ENCODE results near the gene C9.
"Not testable (repeated sequence)": the region's sequence is repeated elsewhere in the genome, so short reads cannot be mapped to it uniquely, and the experiment has no call there.

The C9 gene

GRCh38 chr5:39370555-39371366 is 6.5 kb upstream of the C9 start:
- no peak for DNase-seq

DNA sequence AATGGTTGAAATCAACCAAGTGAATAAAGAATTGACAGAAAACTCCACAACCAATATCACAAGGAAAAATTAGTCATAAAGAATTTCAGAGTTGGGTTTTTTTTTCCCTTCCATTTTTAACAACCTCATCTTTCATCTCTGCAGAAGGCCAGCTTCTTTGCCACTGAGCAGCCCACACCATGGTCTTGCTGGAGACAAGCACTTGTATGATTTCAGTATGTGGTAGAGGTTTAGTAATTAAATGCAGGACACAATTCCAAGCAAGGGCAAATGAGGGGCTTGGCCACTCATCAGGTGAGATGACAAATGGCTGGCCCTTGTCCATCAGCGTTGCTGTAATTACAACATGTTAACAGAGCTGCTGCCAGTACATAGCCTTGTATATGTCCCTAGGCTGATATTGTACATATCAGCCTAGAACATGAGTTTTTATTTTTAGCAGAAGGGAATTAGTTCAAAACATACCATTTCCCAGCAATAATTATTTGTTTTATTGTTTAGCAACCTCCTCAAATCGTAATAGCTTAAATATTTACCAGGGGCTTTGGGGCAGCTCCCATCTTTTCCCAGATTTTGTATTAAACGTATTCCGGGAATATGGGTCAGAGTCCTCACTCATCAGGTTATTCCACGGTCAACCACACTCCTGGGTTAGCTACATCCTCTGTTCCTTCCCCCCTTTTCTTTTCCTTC is 5.0 kb upstream of the C9 start:
- no peak for DNase-seq

- no peak for DNase-seq
Measured at GRCh38 chr5:39368116-39368515, 3.8 kb upstream of the C9 start.

GRCh38 chr5:39367711-39368110 is 3.4 kb upstream of the C9 start:
- DNase-seq: no peak

GRCh38 chr5:39363217-39363616 is 1.1 kb downstream of the C9 start:
- DNase-seq: no peak

DNA sequence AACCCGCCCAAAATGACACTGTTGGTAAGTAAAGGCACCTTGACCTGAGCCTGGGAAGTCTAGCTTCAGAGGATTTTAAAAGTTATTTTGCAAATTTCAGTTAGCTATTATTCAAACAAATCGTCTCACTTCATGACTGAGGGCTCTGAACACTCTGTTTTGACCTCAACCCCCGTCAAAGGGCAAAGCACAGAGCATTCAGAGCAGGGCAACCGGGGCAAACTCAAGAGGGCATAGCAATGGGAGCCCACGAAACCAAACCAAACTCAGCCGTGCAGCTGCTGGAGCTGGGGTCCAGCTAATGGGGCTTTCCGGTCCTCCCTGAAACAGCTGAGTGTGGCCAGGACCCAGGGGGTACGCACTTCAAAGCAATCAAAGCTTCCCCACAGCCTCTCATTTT is 1.6 kb downstream of the C9 start:
- DNase-seq: no peak

DNA sequence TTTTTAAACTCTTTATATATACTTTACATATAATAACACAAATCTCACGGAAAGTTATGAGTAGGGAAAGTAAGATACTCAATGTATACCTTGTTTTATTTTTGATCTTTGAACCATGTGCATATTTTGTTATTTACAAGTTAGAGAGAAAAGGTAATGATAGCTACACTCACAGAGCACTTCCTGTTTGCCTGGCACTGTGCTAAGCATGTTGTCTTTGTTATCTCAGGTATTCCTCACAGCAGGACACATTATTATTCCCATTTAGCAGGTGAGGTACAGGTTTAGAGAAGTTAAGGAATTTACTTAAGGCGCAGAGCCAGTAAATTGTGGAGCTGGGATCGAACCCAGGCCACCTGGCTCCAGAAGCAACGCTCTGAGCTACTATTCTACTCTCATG is 3.0 kb downstream of the C9 start:
- DNase-seq: no peak

DNA sequence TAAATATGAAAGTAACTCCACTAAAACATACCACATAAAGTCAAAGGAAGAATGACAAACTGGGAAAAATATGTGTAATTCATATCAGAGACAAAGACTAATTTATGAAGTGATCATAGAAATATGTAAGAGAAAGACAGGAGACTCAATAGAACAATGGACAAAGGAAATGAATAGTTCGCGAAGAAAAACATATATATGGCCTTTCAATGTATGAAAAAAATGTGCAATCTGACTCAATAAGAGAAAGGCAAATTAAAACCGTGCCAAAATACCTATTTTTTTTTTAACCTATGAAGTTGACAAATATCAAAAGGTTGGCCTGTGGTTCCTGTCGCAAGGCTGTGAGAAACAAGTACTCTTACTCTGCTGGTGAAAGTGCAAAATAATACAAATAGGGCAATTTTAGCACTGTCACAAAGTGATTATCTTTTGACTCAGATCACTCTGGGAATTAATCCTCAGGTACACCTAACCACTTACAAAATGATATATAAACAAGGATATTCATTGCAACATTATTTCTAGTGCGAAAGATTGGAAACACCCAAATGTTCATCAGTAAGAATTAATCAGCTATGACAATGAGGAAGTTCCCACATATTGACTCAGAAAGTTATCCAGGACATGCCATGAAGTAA is 3.7 kb downstream of the C9 start:
- DNase-seq: no peak

DNA sequence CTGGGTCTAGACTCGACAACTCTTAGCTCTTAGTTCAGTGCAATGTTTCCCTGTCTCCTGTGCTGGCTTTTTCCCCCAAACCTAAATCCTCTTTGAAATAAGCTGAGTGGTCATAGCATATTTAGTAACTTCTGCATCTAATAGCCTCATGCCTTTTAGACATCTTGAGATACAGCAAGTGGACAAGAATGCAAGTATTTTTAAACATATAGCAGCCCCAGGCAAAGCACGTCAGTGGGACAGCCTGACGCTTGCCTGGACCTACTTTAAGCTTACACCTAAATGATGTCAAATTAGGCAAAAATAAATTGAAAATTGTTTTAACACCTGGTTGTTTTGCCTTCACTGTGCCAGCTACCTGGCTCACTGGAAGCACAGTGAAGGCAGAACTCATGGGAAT is 8.0 kb downstream of the C9 start:
- no peak for DNase-seq

DNA sequence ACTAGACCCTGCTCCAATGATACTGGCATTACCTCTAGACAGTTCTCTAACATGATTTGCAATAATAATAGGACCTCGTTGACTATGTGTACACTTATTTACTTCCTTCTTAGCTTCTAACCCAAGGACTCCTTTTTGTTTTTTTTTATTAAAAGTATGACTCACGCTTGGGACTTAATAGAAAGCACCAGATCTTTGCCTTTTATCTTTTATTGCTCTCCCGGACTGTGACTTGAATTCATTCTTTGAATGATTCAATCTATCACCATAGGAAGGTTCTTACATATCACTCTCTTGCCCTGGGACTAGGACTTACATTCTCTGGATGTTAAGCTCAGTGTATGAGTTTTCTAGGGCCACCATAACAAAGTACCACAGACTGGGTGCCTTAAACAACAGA is 9.0 kb downstream of the C9 start:
- DNase-seq: no peak

DNA sequence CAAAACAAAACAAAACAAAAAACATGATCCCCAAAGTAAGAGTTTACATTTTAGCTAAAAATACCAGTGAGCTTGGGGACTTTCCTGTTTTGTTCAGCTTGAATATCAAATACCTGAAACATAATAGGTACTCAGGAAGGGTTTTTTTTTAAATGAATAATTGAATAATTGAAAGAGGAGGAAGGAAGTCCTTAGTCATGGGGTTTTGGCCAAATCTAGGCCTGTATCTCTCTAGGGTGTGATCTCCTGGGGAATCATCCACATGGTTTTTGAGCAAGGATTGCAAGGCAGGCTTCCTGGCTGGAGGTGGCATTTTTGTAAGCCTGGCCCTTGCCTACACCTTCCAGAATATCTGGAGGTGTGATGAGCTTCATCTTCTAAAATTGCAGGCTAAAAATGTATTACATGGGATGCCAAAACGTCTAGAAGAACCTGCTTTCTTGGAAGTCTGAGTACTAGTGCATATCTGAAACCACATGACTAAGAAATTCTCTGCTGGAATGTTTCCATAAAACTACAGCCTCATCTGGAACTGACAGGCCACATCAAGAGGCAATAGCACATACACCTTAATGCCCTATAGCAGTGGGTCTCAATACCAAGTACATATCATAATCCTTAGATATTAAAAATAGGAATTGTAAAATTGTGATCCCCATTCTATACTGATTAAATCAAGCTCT is 10.4 kb downstream of the C9 start:
- DNase-seq: no peak

DNA sequence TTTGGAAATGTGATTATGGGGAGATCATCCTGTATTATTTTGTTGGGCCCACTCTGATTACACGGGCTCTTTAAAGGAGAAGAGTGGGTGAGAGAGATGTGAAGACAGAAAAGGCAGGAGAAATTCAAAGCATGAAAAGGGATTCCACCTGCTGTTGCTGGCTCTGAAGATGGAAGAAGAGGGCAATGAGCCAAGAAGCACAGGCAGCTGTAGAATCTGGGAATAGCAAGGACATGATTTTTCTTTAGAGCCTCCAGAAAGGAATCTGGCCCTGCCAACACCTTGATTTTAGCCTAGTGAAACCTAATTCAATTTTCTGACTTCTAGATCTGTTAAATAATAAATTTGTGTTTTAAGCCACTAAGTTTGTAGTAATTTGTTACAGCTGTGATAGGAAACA is 11.3 kb downstream of the C9 start:
- DNase-seq: no peak

- DNase-seq: no peak
Measured at GRCh38 chr5:39352170-39352569, 12.1 kb downstream of the C9 start.

- DNase-seq: no peak
Measured at GRCh38 chr5:39349484-39349883, 14.8 kb downstream of the C9 start.

- DNase-seq: no peak
Measured at GRCh38 chr5:39342460-39342859, 21.8 kb downstream of the C9 start.

- DNase-seq: no peak
Measured at GRCh38 chr5:39341896-39342295, 22.4 kb downstream of the C9 start.

- no peak for DNase-seq
Measured at GRCh38 chr5:39340506-39340905, 23.8 kb downstream of the C9 start.

DNA sequence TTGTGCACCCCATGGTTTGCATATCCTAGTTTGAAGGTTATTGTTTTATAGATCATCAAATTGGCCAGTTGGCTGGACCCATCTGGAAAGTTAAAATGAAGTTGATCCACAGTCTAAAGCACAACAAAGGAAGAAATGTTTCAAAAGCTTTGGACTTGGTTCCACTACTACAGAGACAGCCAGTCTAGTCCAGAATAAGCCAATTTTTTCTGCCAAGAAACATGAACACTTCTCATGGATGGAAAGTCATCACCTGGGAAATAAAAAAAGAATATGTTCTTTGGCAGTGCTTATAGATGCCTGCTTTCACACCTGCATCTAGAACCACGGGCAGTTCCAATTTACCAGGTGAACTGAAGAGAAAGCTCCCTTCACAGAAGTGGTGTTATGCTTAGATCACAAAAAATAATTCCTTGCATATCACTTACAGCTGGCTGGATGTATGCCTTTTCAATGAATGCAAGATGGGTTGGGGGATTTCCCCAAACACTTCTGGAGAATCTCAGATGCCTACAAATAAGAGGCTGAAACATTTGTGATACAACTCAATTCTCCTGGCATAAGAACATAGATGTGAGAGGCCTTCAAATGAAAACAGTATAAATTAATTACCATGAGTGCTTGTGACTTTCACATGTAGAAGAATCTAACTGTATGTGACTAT is 26.9 kb downstream of the C9 start:
- no peak for DNase-seq

GRCh38 chr5:39334296-39334695 is 30.0 kb downstream of the C9 start:
- not testable (repeated sequence) for DNase-seq

DNA sequence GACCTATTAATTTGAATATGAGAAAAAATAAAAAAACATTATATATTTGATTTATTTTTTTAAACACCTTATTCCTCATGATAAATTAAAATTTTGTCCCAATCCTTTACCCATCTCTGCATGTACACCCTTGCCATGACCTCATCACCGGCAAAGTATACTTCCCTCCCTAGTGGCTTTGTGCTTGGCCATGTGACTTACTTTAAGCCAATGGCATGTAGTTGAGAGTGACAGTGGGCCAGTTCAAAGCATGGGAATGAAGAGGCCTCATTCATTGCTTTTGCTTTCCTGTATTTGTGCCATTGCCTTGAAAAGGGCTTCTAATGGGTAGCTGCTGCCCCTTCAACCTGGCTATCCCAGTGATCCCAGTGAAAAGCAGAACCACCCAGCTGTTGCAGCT is 31.2 kb downstream of the C9 start:
- DNase-seq: no peak

GRCh38 chr5:39331861-39332381 is 32.4 kb downstream of the C9 start:
- no peak for DNase-seq

DNA sequence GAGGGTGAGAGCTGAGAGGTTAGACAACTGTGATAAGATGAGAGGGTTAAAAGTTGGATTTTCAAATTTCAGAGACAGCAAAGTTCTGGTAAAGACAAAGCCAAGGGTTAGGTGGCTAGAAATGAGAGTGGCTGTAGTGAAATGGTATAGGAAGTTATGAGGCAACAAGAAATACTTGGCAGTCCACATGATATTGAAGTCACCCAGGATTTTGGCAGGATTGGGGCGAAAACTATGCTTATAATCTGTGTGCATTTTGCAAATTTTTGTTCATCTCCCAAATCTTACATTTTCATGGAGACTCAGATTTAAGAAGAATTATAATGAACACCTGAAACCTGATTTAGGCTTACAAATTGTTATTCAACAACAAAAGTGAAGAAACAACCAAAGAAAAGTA is 35.6 kb downstream of the C9 start:
- no peak for DNase-seq

DNA sequence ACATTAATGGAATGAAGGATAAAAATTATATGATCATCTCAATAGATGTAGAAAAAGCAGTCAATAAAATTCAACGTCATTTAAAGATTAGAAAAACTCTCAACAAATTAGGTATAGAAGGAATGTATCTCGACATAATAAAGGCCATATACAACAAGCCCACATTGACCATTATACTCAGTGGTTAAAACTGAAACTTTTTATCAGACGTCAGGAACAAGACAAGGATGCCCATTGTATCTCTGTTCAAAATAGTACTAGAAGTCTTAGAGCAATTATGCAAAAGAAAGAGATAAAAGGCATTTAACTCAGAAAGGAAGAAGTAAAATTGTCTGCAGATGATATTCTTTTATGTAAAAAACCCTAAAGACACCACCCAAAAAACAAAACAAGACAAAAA is 40.8 kb downstream of the C9 start:
- DNase-seq: no peak
